ENCODE data around the gene VTN.

The VTN gene

GRCh38 chr17:28396635-28397239, 26.6 kb upstream of the VTN start:
- TF ChIP-seq ZC3H10 (CRISPR knock-in tag; IDR thresholded peaks at IDR 0.05) (no peak), BACH2 (CRISPR knock-in tag; IDR thresholded peaks at IDR 0.05; ENCODE audit: borderline replicate concordance) (no peak), PATZ1 (CRISPR knock-in tag; IDR thresholded peaks at IDR 0.05; ENCODE audit: borderline replicate concordance) (no peak), TSHZ2 (CRISPR knock-in tag; IDR thresholded peaks at IDR 0.05) (no peak), RARB (CRISPR knock-in tag; IDR thresholded peaks at IDR 0.05) (no peak), CREB5 (CRISPR knock-in tag; IDR thresholded peaks at IDR 0.05; ENCODE audit: low read depth) (no peak), GLIS3 (CRISPR knock-in tag; IDR thresholded peaks at IDR 0.05) (no peak), CSDC2 (CRISPR knock-in tag; IDR thresholded peaks at IDR 0.05) (no peak), ARNTL (CRISPR knock-in tag; IDR thresholded peaks at IDR 0.05; ENCODE audit: borderline replicate concordance, low read depth) (no peak), TOX (CRISPR knock-in tag; IDR thresholded peaks at IDR 0.05; ENCODE audit: borderline replicate concordance) (no peak), PPARA (CRISPR knock-in tag; IDR thresholded peaks at IDR 0.05; ENCODE audit: borderline replicate concordance) (no peak), ZFP3 (CRISPR knock-in tag; IDR thresholded peaks at IDR 0.05) (no peak), ZNF8 (CRISPR knock-in tag; IDR thresholded peaks at IDR 0.05) (no peak), ZNF70 (CRISPR knock-in tag; IDR thresholded peaks at IDR 0.05) (no peak), ISL1 (CRISPR knock-in tag; IDR thresholded peaks at IDR 0.05) (no peak), TCF4 (CRISPR knock-in tag; IDR thresholded peaks at IDR 0.05; ENCODE audit: borderline replicate concordance) (no peak), OSR1 (CRISPR knock-in tag; IDR thresholded peaks at IDR 0.05) (no peak), ZFP30 (CRISPR knock-in tag; IDR thresholded peaks at IDR 0.05) (no peak), POU6F1 (CRISPR knock-in tag; IDR thresholded peaks at IDR 0.05; ENCODE audit: borderline replicate concordance, low read depth) (no peak)
- no peak for ATAC-seq

GRCh38 chr17:28395968-28396367, 25.9 kb upstream of the VTN start:
- TF ChIP-seq GLIS3 (CRISPR knock-in tag; IDR thresholded peaks at IDR 0.05) (no peak), TCF4 (CRISPR knock-in tag; IDR thresholded peaks at IDR 0.05; ENCODE audit: borderline replicate concordance) (no peak), ARNTL (CRISPR knock-in tag; IDR thresholded peaks at IDR 0.05; ENCODE audit: borderline replicate concordance, low read depth) (no peak), ZC3H10 (CRISPR knock-in tag; IDR thresholded peaks at IDR 0.05) (no peak), TOX (CRISPR knock-in tag; IDR thresholded peaks at IDR 0.05; ENCODE audit: borderline replicate concordance) (no peak), TSHZ2 (CRISPR knock-in tag; IDR thresholded peaks at IDR 0.05) (no peak)
- no peak for ATAC-seq

- TF ChIP-seq OSR1 (CRISPR knock-in tag; IDR thresholded peaks at IDR 0.05) (no peak), ZFP3 (CRISPR knock-in tag; IDR thresholded peaks at IDR 0.05) (no peak), POU6F1 (CRISPR knock-in tag; IDR thresholded peaks at IDR 0.05; ENCODE audit: borderline replicate concordance, low read depth) (no peak), ARNTL (CRISPR knock-in tag; IDR thresholded peaks at IDR 0.05; ENCODE audit: borderline replicate concordance, low read depth) (no peak), ISL1 (CRISPR knock-in tag; IDR thresholded peaks at IDR 0.05) (no peak), TOX (CRISPR knock-in tag; IDR thresholded peaks at IDR 0.05; ENCODE audit: borderline replicate concordance) (no peak), ZC3H10 (CRISPR knock-in tag; IDR thresholded peaks at IDR 0.05) (no peak), ZFP30 (CRISPR knock-in tag; IDR thresholded peaks at IDR 0.05) (no peak), RARB (CRISPR knock-in tag; IDR thresholded peaks at IDR 0.05) (no peak)
- ATAC-seq: no peak
These were observed 25.3 kb upstream of the VTN start for GRCh38 chr17:28395426-28395825.

Data from SK-N-SH treated with all-trans-retinoic acid at 6 μM for 48 hours (cell line).